Middle frontal gyrus (tissue), 1 donor: Measurements from ENCODE around the gene RFPL4A.

ENCODE experiments used
- DNase-seq: peaks from one replicate; pipeline ENCODE4 v3.0.0-alpha.2; 2015; ENCODE audit warnings: low spot score; ENCODE audit errors: extremely low spot score

Gene RFPL4A

DNA sequence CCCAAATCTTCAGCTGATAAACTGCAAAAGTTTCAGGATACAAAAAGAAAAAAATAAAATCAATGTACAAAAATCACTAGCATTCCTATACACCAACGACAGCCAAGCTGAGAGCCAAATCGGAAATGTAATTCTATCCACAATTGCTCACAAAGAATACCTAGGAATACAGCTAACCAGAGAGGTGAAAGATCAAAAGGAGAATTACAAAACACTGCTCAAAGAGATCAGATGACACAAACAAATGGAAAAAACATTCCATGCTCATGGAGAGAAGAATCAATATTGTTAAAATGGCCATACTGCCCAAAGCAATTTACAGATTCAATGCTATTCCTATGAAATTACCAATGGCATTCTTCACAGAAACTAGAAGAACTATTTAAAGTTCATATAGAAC, 43.4 kb downstream of the RFPL4A start:
- DNase-seq: no peak

DNA sequence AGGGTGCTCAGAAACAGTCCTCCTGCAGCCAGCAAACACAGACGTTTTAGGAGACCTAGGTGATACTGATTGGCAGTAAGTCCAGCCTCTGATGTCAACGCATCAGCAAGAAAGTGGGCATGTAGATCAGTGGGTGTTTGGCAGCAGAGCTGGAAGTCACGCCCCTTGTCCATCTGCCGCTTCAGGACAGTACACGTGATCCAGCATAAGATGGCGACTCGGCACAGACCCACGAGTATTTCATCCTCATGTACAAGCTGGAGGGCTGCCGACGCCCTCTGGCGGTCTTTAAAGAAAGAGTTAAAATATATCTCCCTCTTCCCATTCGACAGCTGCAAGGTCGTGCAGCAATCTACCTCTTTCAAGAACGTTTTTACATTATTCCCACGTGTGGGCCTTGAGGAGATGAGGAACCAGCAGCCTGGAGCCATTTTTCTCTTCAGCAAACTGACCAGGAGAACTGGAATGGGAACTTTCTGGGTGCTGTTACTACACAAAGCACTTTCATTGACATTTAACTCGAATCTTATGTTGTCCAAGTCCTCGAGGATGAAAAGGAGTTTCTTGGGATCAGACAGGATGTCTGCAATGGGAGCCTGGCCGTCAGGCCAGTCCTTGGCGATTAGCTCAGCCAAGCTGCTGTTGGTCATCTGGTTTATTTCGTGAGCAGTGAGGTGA, 50.6 kb downstream of the RFPL4A start:
- no peak for DNase-seq

- no peak for DNase-seq
Observed at GRCh38 chr19:55811340-55811739, 52.4 kb downstream of the RFPL4A start.

DNA sequence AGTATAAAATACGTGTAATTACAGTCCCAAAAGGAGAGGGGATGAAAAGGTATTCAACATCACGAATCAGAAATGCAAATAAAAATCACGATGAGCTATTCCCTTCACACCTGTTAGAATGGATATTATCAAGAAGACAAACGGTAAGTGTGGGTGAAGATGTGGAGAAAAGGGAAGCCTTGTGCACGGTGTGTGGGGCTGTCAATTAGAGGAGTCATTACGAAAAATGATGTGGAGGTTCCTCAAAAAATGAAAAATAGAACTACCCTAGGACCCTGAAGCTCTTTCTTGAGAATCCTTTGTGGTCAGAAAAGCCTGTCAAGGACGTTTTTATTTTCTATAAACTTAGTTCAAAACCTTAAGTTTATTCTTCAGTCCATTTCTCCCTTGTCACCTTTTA, 53.6 kb downstream of the RFPL4A start:
- no peak for DNase-seq
